Left lung (tissue), 10 donors: ENCODE measurements around the gene FKBP5. TPM values are rescaled to one million over a fixed set of nuclear protein-coding genes. Genes with fewer than 3 reads are reported as not detected.
A peak's percentile ranks its signal among the peaks of the same experiment; 100 is the strongest.

Experiments used
- ATAC-seq: fragments of 200-7000 bp; cut with Tn5 transposase; one replicate; pipeline ENCODE4 v1.9.1; 2020; ENCODE audit warnings: moderate library complexity
- DNase-seq, 4 donors: peaks; one replicate each; pipeline ENCODE4 v3.0.0-alpha.2; 2013 to 2020
- H3K27ac ChIP-seq, 2 donors: fragments of 200-600 bp; sonication (generic) in 1 of 2; one replicate each; pipeline versions ENCODE4 v1.5.0 to v1.8.0; 2020 to 2021
- H3K27me3 ChIP-seq, 2 donors: fragments of 200-600 bp; sonication (generic) in 1 of 2; one replicate each; pipeline versions ENCODE4 v1.5.0 to v1.8.0; 2020 to 2021
- H3K36me3 ChIP-seq, 2 donors: fragments of 200-600 bp; sonication (generic) in 1 of 2; one replicate each; pipeline versions ENCODE4 v1.5.0 to v1.8.0; 2020 to 2021
- H3K4me1 ChIP-seq, 2 donors: fragments of 200-600 bp; one replicate each; pipeline ENCODE4 v1.8.0; 2021
- H3K4me3 ChIP-seq, 2 donors: fragments of 200-600 bp; sonication (generic) in 1 of 2; one replicate each; pipeline versions ENCODE4 v1.5.0 to v1.8.0; 2020 to 2021; ENCODE audit warnings: mild to moderate bottlenecking in 1 of 2
- H3K9me3 ChIP-seq, 2 donors: fragments of 200-600 bp; sonication (generic) in 1 of 2; one replicate each; pipeline versions ENCODE4 v1.5.0 to v1.8.0; 2020 to 2021
- intact Hi-C, 2 donors: fragments of 100-400 bp; cut with DNase I; formaldehyde crosslinking; loops; one replicate each; pipeline versions ENCODE4 v1.11.2 to v1.14.2; 2022
- polyA plus RNA-seq, 6 donors: library from polyadenylated mRNA; unstranded; fragments of 120-200 nt; gene quantifications; one replicate each; pipeline ENCODE4 v1.2.1, GENCODE V29; 2013; ENCODE audit not compliant: insufficient read length in 6 of 6
- total RNA-seq, 2 donors: library from RNA; stranded (reverse); fragmentation: NEBNext Ultra II Directional; extraction: Animal tissue kit (Norgen Biotek cat#: 25700); gene quantifications; one replicate each; pipeline ENCODE4 v1.2.1, GENCODE V29; 2021
- TF ChIP-seq, protein P1 (sequence below), 2 donors: fragments of 200-600 bp; sonication (generic) in 1 of 2; IDR thresholded peaks; one replicate each; pipeline versions ENCODE4 v1.5.0 to v1.8.0; 2021; ENCODE audit warnings: antibody characterized with exemption in 2 of 2
- donor health status: DM: no; HTN: yes; CAD: no.
- donor health status: DM: no; HTN: no; CAD: no.

Gene FKBP5
- total and polyA plus RNA-seq, 8 donors: 15.6 to 139 (median 18.8) TPM

DNA sequence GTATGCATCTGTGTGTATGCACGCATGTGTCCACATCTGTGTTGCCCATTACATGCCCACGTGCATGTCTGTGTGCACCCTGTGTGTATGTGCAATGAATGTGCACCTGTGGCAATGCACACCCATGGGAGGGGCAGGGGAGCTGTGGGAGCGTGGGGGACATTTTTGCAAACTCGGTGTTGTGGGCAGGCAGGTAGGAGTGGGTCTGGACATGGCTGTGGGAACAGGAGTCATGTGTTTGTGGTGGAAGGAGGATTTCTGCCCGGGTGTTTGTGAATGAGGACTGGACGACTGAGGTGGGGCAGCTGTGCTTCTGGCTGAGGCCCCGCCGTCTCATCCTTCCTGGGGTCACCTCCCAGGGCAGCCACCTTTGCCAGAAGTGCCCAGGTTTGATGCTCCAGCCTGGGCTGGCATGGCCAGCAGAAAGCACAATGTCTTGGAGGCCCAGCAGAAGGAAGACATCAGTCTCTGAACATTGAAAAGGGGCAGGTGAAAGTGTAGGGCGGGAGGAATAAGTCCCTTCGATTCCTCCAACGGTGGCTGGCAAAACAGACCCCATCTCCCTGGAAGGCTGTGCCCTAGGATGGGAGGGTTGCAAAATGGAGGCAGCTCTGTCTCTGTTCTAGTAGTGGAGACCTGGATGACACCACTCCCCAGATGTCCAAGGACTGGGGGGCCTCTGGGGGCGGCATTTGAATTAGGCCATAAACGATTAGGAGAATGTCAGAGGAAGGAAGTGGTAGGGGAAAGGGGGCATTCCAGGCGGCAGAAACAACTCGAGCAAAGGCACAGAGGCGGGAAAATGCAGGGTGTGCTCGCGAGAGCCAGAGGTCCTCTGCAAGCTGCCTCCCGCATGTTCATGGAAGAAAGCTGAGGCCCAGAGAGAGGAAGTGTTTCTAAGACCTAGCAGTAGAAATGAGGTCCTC lies 29.0 kb upstream of the FKBP5 start:
- TF ChIP-seq, protein P1, sequence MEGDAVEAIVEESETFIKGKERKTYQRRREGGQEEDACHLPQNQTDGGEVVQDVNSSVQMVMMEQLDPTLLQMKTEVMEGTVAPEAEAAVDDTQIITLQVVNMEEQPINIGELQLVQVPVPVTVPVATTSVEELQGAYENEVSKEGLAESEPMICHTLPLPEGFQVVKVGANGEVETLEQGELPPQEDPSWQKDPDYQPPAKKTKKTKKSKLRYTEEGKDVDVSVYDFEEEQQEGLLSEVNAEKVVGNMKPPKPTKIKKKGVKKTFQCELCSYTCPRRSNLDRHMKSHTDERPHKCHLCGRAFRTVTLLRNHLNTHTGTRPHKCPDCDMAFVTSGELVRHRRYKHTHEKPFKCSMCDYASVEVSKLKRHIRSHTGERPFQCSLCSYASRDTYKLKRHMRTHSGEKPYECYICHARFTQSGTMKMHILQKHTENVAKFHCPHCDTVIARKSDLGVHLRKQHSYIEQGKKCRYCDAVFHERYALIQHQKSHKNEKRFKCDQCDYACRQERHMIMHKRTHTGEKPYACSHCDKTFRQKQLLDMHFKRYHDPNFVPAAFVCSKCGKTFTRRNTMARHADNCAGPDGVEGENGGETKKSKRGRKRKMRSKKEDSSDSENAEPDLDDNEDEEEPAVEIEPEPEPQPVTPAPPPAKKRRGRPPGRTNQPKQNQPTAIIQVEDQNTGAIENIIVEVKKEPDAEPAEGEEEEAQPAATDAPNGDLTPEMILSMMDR (IDR thresholded peaks at IDR 0.05): no peak
- ATAC-seq: no peak
- Histone ChIP-seq H3K4me3 (no peak overlapping the region), H3K27me3 (no peaks in the 10 kb centered on the region), H3K27ac (peak overlapping the region; percentile 8 to 93), H3K4me1 (peaks cover 25 to 52% of the 10 kb centered on the region in 2 donors), H3K36me3 (no peaks in the 10 kb centered on the region), H3K9me3 (no peaks in the 10 kb centered on the region)
- intact Hi-C loops: no loop called here
- DNase-seq: no peak

DNA sequence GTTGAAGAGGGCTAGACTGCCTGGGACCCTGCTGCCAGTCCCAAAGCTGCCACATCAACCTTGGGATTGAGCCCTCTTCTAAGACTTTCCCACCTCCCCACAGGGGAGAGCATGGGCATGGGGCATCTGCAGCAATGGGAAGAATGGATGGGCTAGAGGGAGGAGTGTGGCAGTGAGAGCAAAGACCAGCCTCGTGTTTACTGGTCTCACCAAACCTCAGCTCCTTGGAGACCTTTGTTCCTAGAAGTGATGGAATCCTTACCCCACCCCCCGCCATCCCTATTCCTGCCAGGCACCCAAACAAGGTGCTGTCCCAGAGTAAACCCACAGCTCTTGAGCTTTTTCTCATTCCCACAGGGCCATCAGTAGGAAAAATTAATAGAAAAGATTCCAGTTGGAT lies 28.1 kb upstream of the FKBP5 start:
- TF ChIP-seq, protein P1 (IDR thresholded peaks at IDR 0.05): no peak
- Histone ChIP-seq H3K36me3 (no peaks in the 10 kb centered on the region), H3K4me3 (no peak overlapping the region), H3K27ac (no peak overlapping the region), H3K27me3 (no peaks in the 10 kb centered on the region), H3K4me1 (peaks cover 20 to 45% of the 10 kb centered on the region in 2 donors), H3K9me3 (no peaks in the 10 kb centered on the region)
- intact Hi-C loops: no loop called here
- ATAC-seq (no peak), DNase-seq (no peak)

DNA sequence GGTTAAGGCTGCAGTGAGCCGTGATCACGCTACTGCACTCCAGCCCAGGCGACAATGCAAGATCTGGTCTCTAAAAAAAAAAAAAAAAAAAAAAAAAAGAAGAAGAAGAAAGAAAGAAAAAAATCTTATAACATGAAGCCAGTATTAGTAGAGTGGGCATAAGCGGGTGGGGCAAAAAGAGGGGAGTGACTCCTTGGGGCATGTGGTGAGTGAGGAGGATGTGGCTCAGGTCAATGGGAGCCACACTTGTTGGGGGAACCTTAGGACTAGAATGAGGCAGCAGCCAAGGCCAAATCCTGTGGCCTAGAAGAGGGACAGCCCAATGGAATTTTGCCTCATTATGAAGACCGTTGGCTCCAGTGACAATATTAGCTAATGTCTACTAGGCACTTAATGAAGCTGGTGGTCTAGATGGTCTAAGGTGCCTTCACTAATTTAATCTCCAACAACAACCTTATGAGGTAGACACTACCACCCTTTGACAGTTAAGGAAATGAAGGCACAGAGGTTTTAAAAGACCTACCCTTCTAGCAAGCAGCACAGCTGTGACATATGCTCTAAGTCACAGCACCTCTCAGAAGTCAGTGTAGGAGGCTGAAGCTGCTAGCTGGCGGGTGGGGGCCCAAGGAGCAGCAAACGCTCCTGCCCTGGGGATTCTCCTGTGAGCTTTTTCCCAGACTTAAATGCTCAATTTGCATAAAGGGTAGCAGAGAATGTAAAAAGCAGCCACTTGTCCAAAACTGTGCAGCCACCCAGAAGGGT lies 24.5 kb upstream of the FKBP5 start:
- TF ChIP-seq, protein P1 (IDR thresholded peaks at IDR 0.05): no peak
- ATAC-seq: no peak

DNA sequence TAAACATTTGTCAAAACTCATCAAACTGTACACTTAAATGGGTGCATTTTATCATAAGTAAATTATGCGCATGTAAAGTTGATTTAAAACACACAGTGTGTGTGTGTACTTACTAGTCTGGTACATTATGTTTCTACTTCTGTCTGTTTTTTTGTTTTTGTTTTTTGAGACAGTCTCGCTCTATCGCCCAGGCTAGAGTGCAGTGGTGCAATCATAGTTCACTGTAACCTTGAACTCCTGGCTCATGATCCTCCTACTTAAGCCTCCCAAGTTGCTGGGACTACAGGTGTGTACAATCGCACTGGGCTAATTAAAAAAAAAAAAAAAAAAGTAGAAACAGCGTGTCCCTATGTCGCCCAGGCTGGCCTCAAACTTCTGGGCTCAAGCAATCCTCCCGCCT lies 23.0 kb upstream of the FKBP5 start:
- ATAC-seq: no peak
- Histone ChIP-seq H3K4me1 (peaks cover 0 to 1% of the 10 kb centered on the region in 2 donors), H3K27ac (no peak overlapping the region), H3K4me3 (no peak overlapping the region), H3K27me3 (no peaks in the 10 kb centered on the region), H3K36me3 (no peaks in the 10 kb centered on the region), H3K9me3 (no peaks in the 10 kb centered on the region)
- TF ChIP-seq, protein P1 (IDR thresholded peaks at IDR 0.05): no peak
- no peak for DNase-seq
- intact Hi-C loops: no loop called here

More for the DNA sequence above, 24.5 kb upstream of the FKBP5 start:
- Histone ChIP-seq H3K27me3 (no peaks in the 10 kb centered on the region), H3K36me3 (no peaks in the 10 kb centered on the region), H3K27ac (no peak overlapping the region), H3K9me3 (no peaks in the 10 kb centered on the region), H3K4me3 (no peak overlapping the region), H3K4me1 (peaks cover 0 to 8% of the 10 kb centered on the region in 2 donors)
- intact Hi-C loops: no loop called here
- DNase-seq: no peak
